ENCODE results near the gene PRDM5.

The PRDM5 gene

GRCh38 chr4:120855307-120856001, 67.1 kb downstream of the PRDM5 start:
- DNase-seq (ENCODE audit: low spot score) = no peak

- no peak for DNase-seq (ENCODE audit: low spot score)
These were observed 69.2 kb downstream of the PRDM5 start for GRCh38 chr4:120853161-120853935.

- peak; percentile 27 for DNase-seq (ENCODE audit: low spot score)
These were observed 72.4 kb downstream of the PRDM5 start for GRCh38 chr4:120850018-120850599.

- no peak for DNase-seq (ENCODE audit: low spot score)
These were observed 75.4 kb downstream of the PRDM5 start for GRCh38 chr4:120847019-120847582.

- no peak for DNase-seq (ENCODE audit: low spot score)
These were observed 78.0 kb downstream of the PRDM5 start for GRCh38 chr4:120844528-120844921.

GRCh38 chr4:120843849-120844527, 78.5 kb downstream of the PRDM5 start:
- no peak for DNase-seq (ENCODE audit: low spot score)

- DNase-seq (ENCODE audit: low spot score) = peak; percentile 19
These were observed 80.5 kb downstream of the PRDM5 start for GRCh38 chr4:120842031-120842430.

- no peak for DNase-seq (ENCODE audit: low spot score)
These were observed 80.9 kb downstream of the PRDM5 start for GRCh38 chr4:120841580-120841979.

- no peak for DNase-seq (ENCODE audit: low spot score)
These were observed 82.4 kb downstream of the PRDM5 start for GRCh38 chr4:120839974-120840751.

GRCh38 chr4:120839334-120839973, 83.1 kb downstream of the PRDM5 start:
- DNase-seq (ENCODE audit: low spot score) = no peak

- DNase-seq (ENCODE audit: low spot score) = no peak
These were observed 83.7 kb downstream of the PRDM5 start for GRCh38 chr4:120838784-120839183.

- no peak for DNase-seq (ENCODE audit: low spot score)
These were observed 84.9 kb downstream of the PRDM5 start for GRCh38 chr4:120837656-120838055.

GRCh38 chr4:120835342-120835741, 87.2 kb downstream of the PRDM5 start:
- no peak for DNase-seq (ENCODE audit: low spot score)

- DNase-seq (ENCODE audit: low spot score) = no peak
These were observed 92.3 kb downstream of the PRDM5 start for GRCh38 chr4:120830204-120830603.

GRCh38 chr4:120829113-120829831, 93.3 kb downstream of the PRDM5 start:
- no peak for DNase-seq (ENCODE audit: low spot score)

GRCh38 chr4:120826853-120827252, 95.7 kb downstream of the PRDM5 start:
- DNase-seq (ENCODE audit: low spot score) = no peak

GRCh38 chr4:120826449-120826848, 96.1 kb downstream of the PRDM5 start:
- DNase-seq (ENCODE audit: low spot score) = no peak

GRCh38 chr4:120824946-120825345, 97.6 kb downstream of the PRDM5 start:
- no peak for DNase-seq (ENCODE audit: low spot score)

GRCh38 chr4:120821977-120822376, 100.5 kb downstream of the PRDM5 start:
- DNase-seq (ENCODE audit: low spot score) = no peak

- no peak for DNase-seq (ENCODE audit: low spot score)
These were observed 101.5 kb downstream of the PRDM5 start for GRCh38 chr4:120821029-120821428.
